ENCODE results near the gene TMEM215.
"Not testable (repeated sequence)": the region's sequence is repeated elsewhere in the genome, so short reads cannot be mapped to it uniquely, and the experiment has no call there.

The TMEM215 gene, protein sequence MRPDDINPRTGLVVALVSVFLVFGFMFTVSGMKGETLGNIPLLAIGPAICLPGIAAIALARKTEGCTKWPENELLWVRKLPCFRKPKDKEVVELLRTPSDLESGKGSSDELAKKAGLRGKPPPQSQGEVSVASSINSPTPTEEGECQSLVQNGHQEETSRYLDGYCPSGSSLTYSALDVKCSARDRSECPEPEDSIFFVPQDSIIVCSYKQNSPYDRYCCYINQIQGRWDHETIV

DNA sequence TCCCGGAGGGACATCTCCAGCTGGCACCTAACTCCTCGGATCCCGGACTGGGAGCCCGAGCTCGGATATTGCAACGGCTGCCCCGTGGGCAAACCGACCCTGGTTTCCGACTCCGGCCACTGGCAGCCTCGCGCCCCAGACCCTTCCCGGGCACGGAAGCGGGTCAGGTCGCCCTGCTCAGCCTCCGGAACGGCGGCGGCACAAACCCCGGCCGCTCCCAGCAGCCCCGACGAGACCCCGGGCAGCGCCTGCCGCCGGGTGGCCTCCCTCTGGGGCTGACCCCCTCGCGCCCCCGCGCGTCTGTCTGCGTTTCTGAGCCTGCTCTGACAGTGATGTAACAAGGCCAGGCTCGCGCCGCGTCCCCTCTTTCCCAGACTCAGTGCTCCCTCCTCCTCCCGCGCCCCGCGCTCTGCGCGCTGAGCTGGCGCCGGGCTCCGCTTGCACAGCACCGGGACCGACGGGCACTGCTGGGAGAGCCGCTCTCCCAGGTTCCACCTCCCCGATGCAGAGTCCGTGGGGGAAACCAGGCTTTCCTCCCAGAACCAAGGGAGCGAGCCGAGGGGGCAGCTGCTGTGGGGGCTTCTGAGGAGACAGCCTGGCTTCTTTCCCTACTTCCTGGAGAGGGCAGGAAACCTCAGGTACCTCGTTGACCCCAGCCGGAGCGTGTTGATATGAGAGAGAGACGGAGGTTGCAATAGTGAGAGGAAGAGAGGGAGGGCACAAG, at the start of gene TMEM215:
TMEM215 (plus strand) TSS at position 373 of the 724 bp plus-strand sequence. CDS start 644 bp downstream, outside the sequence.
- DNase-seq: no peak

DNA sequence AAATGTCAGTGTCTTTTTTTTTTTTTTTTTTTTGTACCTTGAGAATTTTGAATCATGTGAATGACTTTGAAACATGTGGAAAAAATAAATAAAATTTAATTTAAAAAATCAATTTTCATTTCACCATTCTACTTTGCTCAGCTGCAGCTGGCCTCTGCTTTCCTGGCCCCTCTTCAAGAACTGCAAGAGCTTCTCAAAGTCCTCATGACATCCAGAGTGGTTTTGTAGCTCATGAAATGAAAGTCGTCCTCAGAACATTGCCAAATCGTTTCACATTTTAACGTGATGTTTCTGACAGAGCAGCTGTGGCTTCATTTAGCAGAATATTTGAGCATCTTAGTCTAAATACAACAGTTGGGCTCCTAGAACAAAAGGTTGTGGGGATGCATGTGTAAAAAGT, 47.9 kb upstream of the TMEM215 start:
- DNase-seq: no peak

DNA sequence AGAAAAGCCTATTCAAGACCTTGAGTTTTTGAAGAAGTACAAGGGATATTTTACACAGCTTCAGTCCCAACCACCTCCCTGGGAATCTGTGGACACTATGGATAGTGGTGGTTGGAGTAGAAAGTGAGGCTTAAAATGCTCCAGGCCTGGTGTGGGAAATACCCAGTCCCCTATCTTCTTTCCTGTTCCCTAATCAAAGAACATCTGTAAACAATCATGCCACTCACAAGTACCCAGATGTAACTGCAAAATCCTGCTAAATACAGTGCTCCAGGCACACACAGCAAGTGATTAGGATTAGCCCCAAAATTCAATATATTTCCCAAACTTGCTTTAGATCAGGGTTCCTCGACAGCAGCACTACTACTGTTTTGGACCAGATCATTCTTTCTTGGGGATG, 46.0 kb upstream of the TMEM215 start:
- DNase-seq: no peak

DNA sequence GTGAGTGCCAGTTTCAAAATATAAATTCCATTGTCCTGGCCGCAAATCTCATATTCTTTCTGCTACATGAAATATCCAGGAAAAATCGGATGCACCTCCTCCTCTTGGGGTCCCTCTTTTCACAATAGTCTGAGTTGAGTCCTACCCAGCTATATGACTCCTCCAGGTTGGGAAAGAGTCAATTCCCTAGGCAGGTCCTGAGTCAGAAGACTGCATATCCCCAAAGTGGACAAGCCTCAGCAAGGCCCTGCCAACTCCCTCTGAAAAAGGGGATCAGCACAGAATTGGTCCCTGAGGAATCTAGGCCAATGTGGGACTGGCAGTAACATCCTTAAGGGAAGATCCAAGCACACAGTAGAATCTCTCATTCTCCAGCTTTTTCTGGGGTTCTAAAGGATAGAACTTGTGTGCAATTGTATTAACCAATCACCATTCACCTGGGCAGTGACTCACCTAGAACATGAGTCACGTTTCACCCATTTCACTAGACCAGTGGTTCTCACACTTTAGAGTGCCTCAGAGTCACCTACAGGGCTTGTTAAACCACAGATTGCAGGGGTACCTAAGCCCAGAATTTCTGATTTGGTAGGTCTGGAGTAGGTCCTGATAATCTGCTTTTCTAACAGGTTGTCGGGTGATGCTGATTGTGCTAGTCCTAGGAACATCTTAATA, 44.7 kb upstream of the TMEM215 start:
- DNase-seq: no peak

DNA sequence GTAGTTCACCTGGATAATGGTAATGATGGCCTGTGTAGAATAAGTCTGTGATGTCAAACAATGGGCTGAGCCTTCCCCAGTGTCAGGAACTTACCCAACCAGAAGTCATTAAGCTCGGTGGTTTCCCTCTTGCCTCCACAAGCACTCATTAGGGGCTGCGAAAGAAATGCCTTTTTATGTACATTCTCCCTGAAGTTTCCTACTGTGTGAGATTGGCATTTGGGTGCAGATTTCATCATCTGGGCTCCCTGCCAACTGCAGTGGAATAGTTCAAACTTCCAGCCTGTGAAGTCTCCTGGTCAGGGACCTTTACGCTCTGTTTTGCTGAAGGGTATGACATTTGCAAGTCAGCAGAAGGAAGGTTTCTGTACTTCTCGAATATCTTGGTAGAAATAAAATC, 41.6 kb upstream of the TMEM215 start:
- DNase-seq: no peak

DNA sequence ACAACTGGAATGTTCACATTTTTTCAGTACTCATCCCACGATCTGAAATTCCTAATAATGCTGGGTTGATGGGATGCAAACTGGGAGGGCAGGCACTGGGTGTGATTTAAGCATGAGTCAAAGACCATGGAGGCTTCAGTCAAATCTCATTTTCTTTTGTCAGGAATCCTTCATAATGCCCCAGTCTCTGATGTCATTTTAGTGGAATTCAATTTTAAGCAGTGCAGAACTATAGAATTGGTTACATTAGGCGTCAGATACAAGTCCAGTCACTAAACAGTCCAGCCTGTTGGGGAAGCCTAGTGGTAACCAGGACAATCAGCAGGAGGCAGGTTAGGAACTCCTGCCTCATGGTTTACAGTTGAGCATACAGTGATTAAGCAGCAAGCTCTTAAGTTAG, 41.0 kb upstream of the TMEM215 start:
- no peak for DNase-seq

DNA sequence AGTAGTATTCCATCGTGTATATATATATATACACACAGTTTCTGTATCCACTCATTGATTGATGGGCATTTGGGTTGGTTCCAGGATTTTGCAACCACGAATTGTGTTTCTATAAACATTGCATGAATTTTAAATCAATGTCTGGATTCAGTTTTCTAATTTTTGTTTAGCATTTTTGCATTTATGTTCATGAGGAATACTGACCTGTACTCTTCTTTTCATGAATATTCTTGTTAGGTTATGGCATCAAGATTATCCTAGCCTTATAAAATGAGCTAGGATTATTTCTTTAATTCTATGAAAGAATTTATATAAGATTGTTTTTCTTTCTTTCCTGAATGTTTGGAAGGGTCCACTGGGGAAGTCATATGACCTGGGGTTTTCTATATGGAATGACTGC, 35.3 kb upstream of the TMEM215 start:
- DNase-seq: no peak

DNA sequence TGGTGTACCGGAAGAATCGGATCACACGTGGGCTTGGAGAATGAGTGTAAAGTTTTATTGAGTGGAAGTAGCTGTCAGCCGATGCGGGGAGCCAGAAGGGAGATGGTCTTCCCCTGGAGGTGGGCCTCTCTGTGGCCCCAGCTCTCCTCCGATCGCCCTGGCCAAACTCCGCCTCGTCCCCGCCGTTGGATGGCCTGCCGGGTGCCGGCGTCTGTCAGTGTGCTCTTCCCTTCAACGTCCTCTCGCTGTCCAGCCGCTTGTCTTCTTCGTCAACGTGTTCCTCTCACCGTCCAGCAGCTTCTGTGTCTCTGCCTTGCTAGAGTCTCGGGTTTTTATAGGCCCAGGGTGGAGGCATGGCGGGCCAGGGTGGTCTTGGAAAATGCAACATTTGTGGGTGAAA, 27.6 kb upstream of the TMEM215 start:
- DNase-seq: no peak

DNA sequence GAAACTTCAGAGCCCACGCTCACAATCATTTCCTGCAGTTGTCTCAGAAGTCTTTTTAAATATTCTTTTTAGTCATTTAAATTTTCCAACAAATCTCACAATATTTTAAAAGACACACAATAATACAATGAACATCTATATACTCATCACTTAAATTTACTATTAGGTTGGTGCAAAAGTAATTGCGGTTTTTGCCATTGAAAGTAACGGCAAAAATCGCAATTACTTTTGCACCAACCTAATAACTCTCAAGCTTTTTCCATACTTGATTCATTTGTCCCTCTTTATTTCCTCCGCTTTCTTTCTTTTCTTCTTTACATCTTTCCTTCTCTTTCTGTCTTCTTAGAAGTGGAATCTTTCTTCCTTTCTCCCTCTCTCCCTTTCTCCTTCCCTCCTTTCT, 19.2 kb upstream of the TMEM215 start:
- no peak for DNase-seq

DNA sequence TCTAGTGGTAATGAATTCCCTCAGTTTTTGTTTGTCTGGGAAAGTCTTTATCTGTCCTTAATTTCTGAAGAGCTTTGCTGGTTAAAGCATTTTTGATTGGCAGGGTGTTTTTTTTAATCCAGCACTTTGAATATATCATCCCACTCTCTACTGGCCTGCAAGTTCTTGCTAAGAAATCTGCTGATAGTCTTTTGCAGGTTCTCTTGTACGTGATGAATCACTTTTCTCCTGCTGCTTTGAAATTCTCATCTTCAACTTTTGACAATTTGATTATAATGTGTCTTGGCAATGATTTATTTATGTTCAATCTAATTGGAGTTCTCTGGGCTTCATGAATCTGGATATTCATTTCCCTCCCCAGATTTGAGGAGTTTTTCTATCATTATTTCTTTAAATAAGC, 8.1 kb upstream of the TMEM215 start:
- DNase-seq: no peak

DNA sequence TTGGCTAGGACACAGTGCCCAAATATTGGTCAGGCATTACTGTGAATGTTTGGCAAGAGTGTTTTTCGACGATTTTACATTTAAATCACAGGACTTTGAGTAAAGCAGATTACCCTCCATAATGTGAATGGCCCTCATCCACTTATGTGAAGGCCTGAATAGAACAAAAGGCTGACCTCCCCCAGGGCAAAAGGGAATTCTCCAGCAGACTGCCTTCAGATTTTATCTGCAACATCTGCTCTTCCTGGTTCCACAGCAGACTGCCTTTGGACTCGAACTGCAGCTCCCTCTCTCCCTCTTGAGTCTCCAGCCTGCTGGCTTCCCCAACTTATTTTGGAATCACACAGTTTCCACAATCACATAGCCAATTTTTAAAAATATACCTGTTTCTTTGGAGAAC, 7.1 kb upstream of the TMEM215 start:
- DNase-seq: no peak

DNA sequence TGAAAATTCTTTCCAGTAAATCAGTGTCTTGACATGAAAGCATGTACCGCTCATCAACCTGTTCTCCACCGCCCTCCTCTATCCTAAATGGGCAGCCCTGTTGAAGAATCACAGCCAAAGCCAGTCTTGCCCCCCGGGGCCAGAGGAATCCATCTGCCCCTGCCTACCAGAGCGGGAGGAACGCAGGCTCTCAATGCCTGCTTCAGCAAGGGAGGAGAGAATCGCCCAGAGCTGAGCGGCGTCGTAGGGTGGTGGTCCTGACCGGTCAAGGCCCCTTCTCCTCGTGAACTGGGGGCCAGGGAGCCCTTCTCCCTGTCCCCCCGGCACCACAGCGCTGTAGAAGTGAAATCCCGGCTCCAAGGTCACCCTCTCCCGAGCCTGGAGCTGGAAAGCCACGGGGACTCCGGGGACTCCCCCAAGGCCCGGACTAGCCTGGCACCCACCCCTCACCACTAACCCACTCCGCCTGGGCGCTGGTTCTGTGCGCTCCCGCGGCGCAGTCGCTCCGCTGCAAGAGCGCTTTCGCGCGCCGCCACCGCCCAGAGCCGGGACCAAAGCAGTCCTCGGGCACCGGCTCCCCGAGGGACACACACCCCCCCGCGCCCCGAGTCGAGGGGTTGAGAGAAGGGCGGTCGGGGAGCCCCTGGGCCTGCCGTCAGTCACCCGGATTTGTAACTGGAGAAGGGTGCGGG, 718 bp upstream of the TMEM215 start:
- no peak for DNase-seq

DNA sequence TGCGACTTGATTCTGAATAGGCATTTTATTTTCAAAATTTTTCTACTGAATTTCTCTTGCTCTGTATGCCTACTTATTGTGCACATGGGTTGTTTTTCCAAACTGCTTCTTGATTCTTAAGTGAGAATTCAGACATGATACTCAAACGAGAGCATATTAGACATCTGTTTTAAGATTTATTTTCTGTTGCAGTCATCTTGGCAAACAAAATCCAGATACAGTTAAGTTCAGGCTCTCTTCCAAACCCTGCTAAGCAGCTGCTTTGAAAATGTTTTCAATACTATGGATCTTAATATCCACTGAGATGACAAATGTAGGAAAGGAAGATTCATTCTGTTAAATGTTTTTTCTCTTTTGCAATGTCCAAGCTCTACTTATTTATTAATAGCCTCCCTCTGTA, 4.5 kb downstream of the TMEM215 start:
- DNase-seq: no peak

DNA sequence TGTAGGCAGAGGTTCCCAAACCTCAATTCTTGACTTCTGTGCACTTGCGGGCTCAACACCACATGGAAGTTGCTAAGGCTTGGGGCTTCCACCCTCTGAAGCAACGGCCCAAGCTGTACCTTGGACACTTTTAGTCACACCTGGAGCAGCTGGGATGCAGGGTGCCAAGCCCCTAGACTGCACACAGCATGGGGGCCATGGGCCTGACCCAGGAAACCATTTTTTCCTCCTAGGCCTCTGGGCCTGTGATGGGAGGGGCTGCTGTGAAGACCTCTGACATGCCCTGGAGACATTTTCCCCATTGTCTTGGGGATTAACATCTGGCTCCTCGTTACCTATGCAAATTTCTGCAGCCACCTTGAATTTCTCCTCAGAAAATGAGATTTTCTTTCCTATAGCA, 12.7 kb downstream of the TMEM215 start:
- DNase-seq: not testable (repeated sequence)

DNA sequence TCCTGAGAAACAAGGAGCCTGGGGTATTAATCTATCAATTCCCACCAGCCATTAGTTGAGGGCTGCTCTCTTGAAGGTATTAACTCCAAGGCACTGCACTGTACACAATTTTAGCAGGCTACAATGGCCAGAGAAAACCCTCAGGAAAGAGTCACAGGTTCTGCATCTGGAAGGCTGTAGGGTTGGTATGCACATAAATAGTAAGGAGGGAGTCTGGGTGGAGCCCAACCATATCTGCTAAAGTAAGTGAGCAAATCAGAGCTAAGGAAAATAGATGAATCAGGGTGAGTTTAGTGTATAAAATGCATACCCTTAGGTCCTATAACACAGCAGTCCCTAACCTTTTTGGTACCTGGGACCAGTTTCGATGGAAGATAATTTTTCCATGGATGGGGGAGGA, 18.2 kb downstream of the TMEM215 start:
- no peak for DNase-seq

DNA sequence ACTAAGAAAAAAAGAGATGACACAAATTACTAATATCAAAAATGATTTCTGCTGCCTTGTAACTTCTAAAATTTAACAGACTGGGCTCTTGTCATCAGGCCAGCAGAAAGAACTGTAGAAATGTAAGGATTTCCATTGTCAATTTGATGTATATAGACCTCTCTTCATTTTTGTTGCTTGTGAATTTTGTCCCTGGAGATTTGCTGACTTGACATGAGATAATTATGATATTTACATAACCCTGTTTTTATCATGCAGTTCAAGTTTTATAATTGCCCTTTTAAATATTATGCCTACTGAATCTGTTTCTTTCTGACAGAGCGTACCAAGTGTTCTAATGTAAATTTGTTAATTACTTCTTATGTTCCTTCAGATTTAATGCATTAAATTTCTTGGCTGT, 23.9 kb downstream of the TMEM215 start:
- DNase-seq: no peak

DNA sequence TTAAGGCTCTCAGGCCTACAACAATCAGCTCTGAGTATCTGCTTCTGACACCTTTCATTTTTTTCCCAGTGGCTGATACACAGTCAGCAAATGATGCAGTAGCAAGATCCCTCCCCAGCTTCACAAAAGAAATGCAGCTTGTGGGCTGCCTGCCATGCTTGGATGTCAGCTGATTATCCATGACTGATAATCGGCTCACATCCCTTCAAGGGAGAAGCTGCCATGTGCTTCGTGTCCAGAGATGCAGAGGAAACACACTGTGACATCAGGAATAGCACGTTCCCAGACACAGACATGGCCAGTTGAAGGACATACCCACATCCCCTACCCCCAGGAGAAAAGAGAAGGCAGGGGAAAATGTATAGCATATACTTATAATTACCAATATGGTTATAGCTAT, 27.9 kb downstream of the TMEM215 start:
- no peak for DNase-seq

DNA sequence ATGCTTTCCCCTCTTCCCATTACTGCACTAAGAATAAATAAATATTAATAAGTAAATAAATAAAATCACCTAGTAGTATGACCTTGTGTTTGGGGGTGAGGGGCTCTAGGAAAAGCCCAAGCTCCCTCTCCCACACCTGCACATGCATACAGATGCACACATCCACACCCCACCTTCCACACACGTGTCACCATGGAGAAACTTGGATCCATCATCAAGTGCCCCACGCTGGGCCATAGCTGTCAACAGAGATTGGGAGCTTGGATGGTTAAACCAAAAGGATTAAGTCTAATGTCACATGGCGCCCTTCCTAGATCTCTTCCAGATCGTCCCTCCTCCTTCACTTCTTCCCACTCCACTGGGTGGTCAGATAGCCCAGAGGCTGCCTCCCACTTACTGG, 37.0 kb downstream of the TMEM215 start:
- no peak for DNase-seq

DNA sequence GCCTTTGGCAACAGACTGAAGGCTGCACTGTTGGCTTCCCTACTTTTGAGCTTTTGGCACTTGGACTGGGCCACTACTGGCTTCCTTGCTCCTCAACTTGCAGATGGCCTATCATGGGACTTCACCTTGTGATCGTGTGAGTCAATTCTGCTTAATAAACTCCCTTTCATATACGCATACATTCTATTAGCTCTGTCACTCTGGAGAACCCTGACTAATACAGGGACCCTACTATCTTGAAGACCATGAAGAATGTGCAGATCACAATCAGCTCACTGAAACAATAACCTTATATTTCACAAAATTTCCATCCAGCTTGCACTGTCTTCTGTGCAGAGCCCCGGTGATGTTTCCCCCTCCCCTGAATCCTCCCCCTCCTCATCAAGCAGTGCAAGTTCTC, 39.8 kb downstream of the TMEM215 start:
- no peak for DNase-seq

DNA sequence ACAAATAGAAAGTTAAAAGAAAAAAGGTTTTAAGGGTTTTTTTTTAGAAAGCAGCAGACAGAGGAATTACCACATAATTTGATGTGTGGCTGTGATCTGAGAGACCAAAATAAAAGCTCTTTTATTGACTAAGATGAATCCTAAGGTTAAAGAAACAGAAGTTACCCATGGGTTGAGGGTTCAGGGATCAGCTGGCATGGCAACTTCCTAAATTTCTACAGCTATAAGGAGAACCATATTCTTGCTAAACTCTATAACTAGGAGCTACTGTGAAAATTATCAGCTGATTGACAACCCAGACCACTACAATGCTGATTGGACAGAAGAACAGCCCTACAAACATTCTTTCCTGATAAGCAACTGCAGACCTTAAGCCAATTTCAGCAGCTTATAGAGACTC, 40.2 kb downstream of the TMEM215 start:
- DNase-seq: no peak

DNA sequence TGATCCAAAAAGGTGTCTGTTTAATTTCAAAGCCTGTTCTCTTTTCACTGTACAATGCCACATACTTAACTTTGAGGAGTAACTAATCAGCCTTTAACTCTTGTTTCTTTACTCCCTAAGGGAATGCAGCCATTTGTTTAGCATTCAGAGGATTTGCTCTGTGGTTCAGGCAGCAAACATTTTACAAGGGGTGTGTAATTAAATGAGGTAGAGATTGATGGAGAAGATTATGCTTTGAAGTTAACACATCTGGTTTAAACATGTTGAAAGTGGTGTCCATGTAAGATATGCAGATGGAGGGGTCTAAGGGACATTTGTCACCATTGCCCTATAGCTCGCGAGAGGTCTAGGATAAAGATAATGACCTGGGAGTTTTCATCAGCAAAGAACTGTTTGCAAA, 41.9 kb downstream of the TMEM215 start:
- no peak for DNase-seq

DNA sequence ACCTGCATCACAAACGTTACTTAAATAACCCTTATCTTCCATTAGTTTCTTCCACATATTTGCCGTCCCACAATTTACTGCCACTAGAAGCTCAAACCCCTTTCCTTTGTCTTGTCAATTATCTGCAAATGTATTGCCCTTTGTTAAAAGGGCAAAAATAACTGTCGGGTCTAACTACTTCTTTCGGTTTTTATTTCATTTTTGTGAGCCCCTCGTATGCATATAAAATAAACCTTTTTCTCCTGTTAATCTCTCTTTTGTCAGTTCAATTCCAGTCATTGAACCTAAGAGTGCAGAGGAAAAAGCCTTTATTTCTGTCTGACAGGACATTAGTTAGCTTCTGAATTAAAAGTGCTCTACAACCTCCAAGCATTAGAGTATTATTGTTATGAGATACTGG, 45.5 kb downstream of the TMEM215 start:
- DNase-seq: no peak

DNA sequence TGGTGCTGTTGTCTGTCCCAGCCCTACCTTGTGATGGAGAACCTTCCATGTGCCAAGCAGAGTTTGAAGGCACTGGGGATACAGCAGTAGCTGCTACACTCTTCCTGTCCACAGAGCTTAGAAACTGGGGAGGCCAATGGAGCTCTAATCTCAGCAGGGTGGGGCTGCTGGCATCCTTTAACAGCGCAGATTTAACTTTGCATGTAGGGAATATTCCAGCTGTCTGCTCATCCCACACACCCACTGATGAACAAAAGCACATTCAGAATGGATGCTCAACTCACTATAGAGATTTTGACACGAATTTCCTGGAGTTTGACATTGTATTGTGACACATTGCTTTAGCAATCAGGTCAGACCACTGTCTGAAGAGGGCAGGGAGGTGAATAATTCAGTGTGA, 49.0 kb downstream of the TMEM215 start:
- no peak for DNase-seq

Measured in AML-193 (cell line).